Measurements from ENCODE around the gene IVNS1ABP.
"Not testable (repeated sequence)": the region's sequence is repeated elsewhere in the genome, so short reads cannot be mapped to it uniquely, and the experiment has no call there.

GRCh38 chr1:185251928-185252327 lies 65.1 kb downstream of the IVNS1ABP start:
- TF ChIP-seq CTCF (IDR thresholded peaks at IDR 0.05; ENCODE audit: low read depth, low read length, poor library complexity, severe bottlenecking); EZH2phosphoT487 (IDR thresholded peaks at IDR 0.05; ENCODE audit: borderline replicate concordance, low read length): not testable (repeated sequence)
